Hippocampal formation (tissue), 2 donors: ENCODE data around the gene EMILIN3.

ENCODE experiments used
- DNase-seq, 2 donors: peaks; one replicate each; lab custom pipeline; 2025; lab: John Stamatoyannopoulos, UW

Gene EMILIN3

GRCh38 chr20:41392295-41392694, 25.7 kb upstream of the EMILIN3 start:
- no peak for DNase-seq

- DNase-seq = no peak
Measured at GRCh38 chr20:41391587-41392001, 25.0 kb upstream of the EMILIN3 start.

DNA sequence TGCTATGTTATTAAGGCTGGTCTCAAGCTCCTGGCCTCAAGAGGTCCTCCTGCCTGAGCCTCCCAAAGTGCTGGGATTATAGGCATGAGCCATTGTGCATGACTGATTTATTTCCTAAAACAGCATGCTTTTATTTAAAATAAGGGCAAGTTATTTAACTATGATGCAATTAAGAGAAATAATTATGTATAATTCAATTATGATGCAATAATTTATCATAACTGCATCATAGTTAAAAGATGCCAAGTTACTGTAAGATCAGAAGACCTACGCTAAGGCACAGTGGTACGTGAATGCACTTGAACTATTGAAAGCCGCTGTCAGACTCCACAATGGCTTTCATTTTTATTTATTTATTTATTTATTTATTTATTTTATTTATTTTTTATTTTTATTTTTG, 24.3 kb upstream of the EMILIN3 start:
- no peak for DNase-seq

DNA sequence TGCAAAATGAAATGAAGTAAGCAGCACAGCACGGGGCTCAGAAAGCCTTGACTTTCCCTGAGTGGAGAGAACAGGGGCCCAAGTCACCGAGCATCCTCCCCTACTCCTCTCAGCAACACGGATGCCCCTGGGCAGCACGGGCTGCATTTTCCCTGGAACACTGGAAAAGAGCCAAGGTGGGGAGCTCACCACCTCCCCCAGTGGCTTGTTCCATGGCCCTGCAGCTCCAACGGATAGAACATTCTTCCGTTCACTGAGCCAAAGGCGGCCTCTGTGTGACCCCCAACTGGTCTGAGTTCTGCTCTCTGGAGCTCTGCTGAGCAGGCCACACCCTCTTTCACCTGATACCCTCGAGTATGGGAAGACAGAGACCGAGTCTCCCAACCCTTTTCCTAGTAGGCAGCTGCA, 20.8 kb upstream of the EMILIN3 start:
- no peak for DNase-seq

- no peak for DNase-seq
Measured at GRCh38 chr20:41386502-41387427, 20.1 kb upstream of the EMILIN3 start.

- no peak for DNase-seq
Measured at GRCh38 chr20:41382791-41383305, 16.2 kb upstream of the EMILIN3 start.

GRCh38 chr20:41380551-41381193, 14.1 kb upstream of the EMILIN3 start:
- no peak for DNase-seq

DNA sequence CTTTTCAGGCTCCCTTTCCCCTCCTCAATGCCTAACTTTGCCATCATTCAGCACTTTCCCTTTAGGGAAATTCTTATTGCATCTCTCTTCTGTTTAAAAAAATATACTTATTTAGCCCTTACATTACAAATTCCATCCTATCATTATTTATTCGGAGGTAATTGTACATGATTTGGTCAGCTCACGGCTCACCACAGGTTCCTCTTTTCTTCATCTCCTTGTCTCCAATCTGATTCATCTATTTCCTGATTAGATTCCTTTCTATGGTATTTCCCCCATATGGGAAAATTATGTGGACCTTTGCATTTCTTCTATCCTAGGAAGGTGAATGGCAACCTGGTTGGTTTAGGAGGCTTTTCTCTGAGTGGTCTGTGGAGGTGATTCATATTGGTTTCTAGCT, 12.9 kb upstream of the EMILIN3 start:
- no peak for DNase-seq

- DNase-seq = no peak
Measured at GRCh38 chr20:41377275-41377674, 10.7 kb upstream of the EMILIN3 start.

- DNase-seq = no peak
Measured at GRCh38 chr20:41376349-41376748, 9.7 kb upstream of the EMILIN3 start.

GRCh38 chr20:41375846-41376245, 9.2 kb upstream of the EMILIN3 start:
- no peak for DNase-seq

- no peak for DNase-seq
Measured at GRCh38 chr20:41373931-41374920, 7.6 kb upstream of the EMILIN3 start.

- no peak for DNase-seq
Measured at GRCh38 chr20:41373251-41373783, 6.7 kb upstream of the EMILIN3 start.

DNA sequence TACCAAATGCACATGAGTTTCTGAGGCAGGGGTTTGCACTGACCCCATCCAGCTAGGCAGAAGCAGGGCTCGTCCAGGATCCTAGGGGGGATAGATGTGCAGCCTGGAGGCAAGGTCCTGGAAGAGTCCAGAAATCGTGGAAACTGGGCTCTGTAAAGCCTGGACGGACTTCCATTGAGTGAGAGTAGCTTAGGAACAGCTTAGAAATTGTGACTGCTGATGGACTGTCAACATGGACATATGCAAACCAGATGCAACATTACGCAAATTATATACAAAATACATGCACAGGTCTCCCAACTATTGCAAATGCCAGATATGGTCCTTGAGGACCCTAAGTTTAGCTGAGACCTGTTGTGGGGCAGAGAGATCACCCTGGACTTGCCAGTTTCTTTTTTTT, 4.8 kb upstream of the EMILIN3 start:
- no peak for DNase-seq

- no peak for DNase-seq
Measured at GRCh38 chr20:41370176-41370575, 3.6 kb upstream of the EMILIN3 start.

DNA sequence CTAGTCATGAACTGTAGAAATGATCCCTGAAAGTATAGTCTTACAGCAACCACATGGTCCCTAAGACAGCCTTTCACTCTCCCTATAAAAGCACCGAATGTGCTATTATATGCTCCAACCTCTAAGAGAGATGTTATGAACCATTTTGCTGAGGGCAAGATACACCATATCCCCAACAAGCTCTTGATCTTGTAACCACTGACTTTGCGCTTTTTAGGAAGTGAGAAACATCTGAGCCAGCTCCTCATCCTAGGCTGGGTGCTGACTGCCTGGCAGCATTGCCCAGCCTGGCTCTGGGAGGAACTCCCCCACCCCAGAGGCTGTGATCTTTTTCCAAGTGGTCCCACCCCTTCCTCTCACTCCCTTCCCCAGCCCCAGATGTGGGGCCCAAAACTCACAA, 3.1 kb upstream of the EMILIN3 start:
- no peak for DNase-seq

- DNase-seq = no peak
Measured at GRCh38 chr20:41367956-41368355, 1.3 kb upstream of the EMILIN3 start.

- no peak for DNase-seq
Measured at GRCh38 chr20:41367393-41367695, 726 bp upstream of the EMILIN3 start.

DNA sequence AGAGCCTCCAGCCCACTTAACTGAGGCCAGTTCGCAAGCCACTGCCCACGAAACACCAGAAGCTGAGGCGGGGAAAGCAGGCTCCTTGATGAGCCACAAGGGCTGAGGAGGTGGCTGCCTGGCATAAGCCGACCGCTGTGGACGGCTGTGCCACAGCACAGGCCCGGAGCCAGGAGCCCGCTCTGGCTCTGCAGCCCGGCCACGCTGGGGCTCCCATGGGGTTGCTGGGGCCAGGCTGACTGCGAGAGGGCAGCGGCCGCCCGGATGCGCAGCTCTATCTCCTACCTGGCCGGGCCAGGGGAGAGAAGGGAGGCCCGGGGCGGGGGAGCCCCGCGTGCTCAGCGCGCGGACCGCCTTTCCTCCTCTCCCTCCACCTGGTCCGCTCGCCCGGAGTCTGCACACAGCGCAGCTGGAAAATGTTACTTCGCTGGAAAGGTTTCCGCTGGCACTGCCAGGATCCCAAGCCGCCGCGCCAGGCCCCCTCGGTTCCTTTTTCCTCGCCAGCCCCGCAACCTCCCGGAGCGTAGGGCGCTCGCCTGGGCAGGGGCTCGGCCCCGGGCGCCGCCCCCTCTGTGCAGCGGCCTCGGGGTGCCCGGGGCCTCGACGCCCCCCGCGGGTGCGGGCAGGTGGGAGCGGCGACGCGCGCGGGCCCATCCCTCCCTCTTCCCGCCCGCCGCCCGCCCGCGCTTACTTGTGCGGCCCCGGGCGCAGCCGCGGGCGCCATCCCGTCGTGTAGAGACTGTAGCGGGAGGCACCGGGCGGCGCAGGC, 657 bp downstream of the EMILIN3 start:
- DNase-seq = no peak

- DNase-seq = no peak
Measured at GRCh38 chr20:41364967-41365765, 1.5 kb downstream of the EMILIN3 start.
